T-helper 2 cell treated with Interferon-gamma antibody and Interleukin-4, amounts not matched to agents 5 μg/mL and 100 μg/mL, for 36 hours (primary cell): Measurements from ENCODE around the gene MAN2A2.
"Not testable (repeated sequence)": the region's sequence is repeated elsewhere in the genome, so short reads cannot be mapped to it uniquely, and the experiment has no call there.

ENCODE experiments used
- DNase-seq: peaks from one replicate; pipeline ENCODE4 v3.0.0; 2021; ENCODE audit warnings: low spot score
- H3K27ac Mint-ChIP-seq: one replicate; pipeline ENCODE4 v1.8.0; 2021; ENCODE audit warnings: mild to moderate bottlenecking, mixed read lengths
- H3K27me3 Mint-ChIP-seq: one replicate; pipeline ENCODE4 v1.8.0; 2021; ENCODE audit warnings: low read depth, mixed read lengths
- H3K36me3 Mint-ChIP-seq: one replicate; pipeline ENCODE4 v1.8.0; 2021; ENCODE audit warnings: low read depth, mixed read lengths
- H3K4me1 Mint-ChIP-seq: one replicate; pipeline ENCODE4 v1.8.0; 2021; ENCODE audit warnings: low read depth, mixed read lengths
- H3K4me3 Mint-ChIP-seq: one replicate; pipeline ENCODE4 v1.8.0; 2022; ENCODE audit warnings: mild to moderate bottlenecking, moderate library complexity, mixed read lengths
- H3K9me3 Mint-ChIP-seq: one replicate; pipeline ENCODE4 v1.8.0; 2021; ENCODE audit warnings: mixed read lengths

The MAN2A2 gene

DNA sequence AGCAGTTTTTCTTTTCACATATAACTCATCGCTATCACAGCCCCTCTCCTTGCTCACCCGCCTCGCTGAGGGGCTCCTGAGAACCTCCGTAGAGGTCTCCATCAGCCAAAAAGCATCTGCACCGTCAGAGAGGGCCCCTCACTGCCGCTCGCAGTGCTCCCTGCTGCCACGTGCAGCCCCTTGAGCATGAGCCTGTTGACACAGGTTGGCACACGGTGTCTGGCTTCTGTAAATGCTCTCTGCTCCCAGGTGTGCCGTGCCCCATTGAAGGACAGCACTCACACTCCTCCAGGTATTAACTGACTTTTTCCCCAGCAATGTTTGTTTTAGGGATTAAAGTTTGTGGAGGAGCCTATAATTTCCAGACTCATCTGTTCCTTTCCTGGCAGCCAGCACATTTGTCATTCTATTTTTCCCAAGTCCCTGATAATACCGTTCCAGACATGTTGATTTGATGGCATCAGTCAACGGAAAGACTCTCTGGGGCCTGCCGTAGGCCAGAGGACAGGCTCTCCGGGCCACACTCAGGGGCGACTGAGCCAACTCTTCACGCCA is 36.9 kb upstream of the MAN2A2 start:
- DNase-seq = no peak
- Mint-ChIP-seq H3K36me3 (peaks cover 10% of the 10 kb centered on the region), H3K4me1 (peaks cover 51% of the 10 kb centered on the region), H3K9me3 (no peaks in the 10 kb centered on the region), H3K4me3 (no peak overlapping the region), H3K27me3 (no peaks in the 10 kb centered on the region), H3K27ac (no peak overlapping the region)

DNA sequence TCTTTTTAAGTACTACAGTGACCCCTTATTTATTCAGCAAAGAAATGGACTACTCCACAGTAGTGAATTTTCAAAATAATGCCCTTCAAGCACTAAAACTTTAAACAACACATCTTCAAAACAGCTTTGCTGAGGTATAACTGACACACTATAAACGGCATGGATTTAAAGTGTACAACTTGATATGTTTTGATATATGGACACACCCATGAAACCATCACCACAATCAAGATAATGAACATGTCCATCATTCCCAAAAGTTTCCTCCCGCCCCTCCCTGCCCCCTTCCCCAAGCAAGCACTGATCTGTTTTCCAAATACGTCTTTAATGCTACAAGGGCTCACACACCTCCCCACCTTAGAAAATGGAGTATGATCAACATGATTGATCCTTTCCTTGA is 36.3 kb upstream of the MAN2A2 start:
- Mint-ChIP-seq H3K4me3 (no peak overlapping the region), H3K27ac (no peak overlapping the region), H3K9me3 (no peaks in the 10 kb centered on the region), H3K36me3 (peaks cover 10% of the 10 kb centered on the region), H3K4me1 (peaks cover 51% of the 10 kb centered on the region), H3K27me3 (no peaks in the 10 kb centered on the region)
- no peak for DNase-seq

DNA sequence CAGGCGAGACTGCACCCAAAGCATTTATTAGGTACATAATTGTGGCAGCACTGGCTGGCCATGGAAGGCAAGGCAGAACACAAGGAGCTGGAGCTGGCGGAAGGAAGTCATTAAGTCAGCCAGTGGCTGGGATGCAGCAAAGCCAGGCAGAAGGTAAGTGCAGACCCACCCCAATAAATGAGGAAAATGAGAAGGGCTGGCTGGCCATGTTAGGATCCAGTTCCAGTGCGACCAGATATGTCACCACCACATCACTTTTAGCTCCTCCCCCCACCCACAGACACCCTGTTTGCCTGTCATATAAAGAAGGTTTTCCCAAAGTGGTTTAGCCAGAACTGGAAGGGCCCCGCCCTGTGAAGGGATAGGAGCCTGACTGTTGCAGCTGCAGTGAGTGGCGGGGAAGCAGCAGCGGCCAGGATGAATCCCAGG is 34.8 kb upstream of the MAN2A2 start, which contains the start of gene FURIN:
Gene FURIN (plus strand): TSS at position 328 of the 429 bp plus-strand sequence. CDS start 7,153 bp downstream, outside the sequence.
- Mint-ChIP-seq H3K4me1 (peaks cover 54% of the 10 kb centered on the region), H3K4me3 (peak within 1 kb of the TSS; percentile 92), H3K27ac (peak within 1 kb of the TSS; percentile 97), H3K36me3 (peaks cover 22% of the 10 kb centered on the region), H3K9me3 (no peaks in the 10 kb centered on the region), H3K27me3 (no peaks in the 10 kb centered on the region)
- no peak for DNase-seq

DNA sequence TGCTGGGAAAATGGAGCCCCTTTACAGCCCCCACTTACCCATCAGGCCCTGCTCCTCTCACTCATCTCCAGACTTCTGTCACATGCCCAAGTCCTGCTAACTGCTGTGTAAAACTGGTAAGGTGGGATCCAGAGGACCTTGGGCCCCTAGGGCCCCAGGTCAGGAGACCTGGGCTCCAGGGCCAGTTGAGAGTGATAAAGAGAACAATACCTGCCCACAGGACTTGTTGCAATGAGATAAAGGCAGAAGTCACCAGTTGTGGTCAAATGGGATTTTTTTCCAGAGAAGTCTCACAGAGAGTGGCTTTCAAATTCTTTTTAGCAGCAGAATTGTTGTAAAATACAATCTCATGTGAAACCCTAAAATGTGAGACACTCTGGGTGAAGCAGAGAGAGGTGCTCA is 34.0 kb upstream of the MAN2A2 start:
- Mint-ChIP-seq H3K4me1 (peaks cover 58% of the 10 kb centered on the region), H3K9me3 (no peaks in the 10 kb centered on the region), H3K27ac (peak overlapping the region; percentile 97), H3K27me3 (no peaks in the 10 kb centered on the region), H3K36me3 (peaks cover 31% of the 10 kb centered on the region), H3K4me3 (peak overlapping the region; percentile 92)
- DNase-seq = no peak

DNA sequence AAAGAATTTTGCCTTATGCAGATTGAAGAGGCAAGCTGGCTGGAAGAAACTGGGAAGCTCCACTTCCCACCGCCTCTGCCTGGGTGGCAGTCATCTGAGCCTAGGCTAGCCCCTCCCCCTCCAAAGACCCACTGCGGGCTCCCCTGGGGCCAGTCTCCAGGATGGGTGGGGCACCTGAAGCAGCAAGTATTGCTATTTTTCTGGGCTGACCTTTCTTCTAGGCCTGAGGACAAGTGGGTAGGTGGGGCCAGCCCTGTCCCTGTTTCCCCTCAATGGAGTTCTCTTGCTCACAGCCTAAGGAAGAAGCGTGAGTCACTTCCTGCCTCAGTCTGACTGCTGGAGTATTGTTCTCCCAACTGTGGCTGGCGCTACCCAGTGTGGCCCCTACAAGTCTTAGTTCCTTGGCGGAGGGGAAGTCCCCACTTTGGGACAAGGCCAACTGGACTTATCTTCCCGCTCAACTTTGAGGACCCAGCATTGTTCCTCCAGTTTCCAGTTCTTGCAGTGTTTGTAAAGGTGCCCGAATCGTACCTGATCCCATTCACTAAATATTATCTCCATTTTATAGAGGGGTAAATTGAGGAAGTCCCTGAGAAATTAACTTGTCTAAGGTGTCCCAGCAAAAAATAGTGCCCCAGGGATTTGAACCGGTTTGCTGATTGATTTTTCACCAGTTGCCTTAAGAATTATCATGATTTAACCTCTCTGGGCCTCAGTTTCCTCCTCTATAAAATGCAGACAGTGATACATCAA is 33.3 kb upstream of the MAN2A2 start:
- no peaks in the 10 kb centered on the region for H3K9me3 Mint-ChIP-seq
- DNase-seq = peak; percentile 76
- H3K4me3 Mint-ChIP-seq = peak overlapping the region; percentile 92
- H3K36me3 Mint-ChIP-seq = peaks cover 35% of the 10 kb centered on the region
- peak overlapping the region; percentile 97 for H3K27ac Mint-ChIP-seq
- peaks cover 59% of the 10 kb centered on the region for H3K4me1 Mint-ChIP-seq
- H3K27me3 Mint-ChIP-seq = no peaks in the 10 kb centered on the region

DNA sequence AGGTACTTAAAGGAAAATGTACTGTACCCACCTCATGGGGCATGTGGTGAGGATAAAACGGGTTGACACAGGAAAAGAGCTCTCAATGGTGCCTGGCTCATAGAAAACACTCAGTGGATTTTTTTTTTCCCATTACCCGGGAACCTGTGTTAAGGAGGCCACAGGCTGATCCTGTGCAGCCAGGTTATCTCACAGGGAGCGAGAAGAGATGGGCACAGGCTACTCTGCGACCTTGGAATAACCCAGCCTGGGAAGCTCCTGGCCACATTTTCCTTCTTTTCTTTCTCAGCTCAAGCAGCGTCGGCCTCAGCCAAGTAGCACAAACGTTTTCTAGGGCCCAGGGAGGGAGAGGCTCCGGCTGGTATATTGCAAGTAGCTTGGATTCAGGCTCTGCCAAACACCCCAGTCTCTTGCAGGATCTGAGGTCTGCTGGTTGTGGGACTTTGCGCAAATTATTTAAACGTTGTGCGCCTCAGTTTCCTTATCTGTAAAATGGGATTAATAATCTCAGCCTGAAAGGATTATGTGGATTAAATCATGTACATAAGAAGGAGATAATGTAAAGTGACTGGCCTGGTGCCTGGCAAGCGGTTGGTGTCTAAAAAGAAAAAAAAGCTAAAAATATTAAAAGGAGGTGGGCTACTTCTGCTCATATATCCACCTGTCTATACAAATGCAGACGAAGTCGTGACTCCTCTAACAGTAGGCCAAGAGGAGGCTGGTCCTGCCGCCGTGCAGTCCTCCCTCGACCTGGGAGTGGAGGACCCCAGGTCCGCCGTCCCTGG is 32.6 kb upstream of the MAN2A2 start:
- no peaks in the 10 kb centered on the region for H3K27me3 Mint-ChIP-seq
- peak overlapping the region; percentile 92 for H3K4me3 Mint-ChIP-seq
- H3K27ac Mint-ChIP-seq = peak overlapping the region; percentile 97
- H3K36me3 Mint-ChIP-seq = peaks cover 40% of the 10 kb centered on the region
- H3K4me1 Mint-ChIP-seq = peaks cover 63% of the 10 kb centered on the region
- no peak for DNase-seq
- no peaks in the 10 kb centered on the region for H3K9me3 Mint-ChIP-seq

DNA sequence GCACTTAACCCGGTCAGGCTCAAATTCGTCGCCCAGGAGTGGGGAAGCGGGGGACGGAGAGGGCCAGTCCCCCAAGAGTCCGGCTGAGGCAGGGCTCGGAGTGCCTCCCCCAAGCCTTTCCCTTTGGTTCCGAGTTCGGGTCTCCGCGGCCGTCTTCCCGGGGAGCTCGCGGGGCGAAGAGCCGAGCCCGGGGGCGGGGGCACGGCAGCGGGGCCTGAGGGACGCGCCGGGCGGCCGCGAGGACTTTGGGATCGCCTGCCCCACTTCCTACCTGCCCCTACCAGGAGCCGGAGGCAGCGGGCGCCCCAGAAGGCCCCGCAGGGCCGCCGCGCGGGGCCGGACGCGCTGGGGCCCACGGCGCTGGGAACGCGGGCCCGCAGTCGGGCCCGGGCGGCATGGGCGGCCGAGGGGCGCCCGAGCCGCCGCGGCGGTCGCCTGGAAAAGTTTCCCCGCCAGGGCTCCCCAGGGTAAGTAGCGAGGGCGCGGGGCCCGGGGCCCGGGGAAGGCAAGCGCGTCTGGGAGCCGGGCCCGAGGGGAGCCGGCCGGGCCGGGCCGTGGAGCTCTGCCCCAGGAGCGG is 31.9 kb upstream of the MAN2A2 start:
- H3K9me3 Mint-ChIP-seq = no peaks in the 10 kb centered on the region
- peaks cover 45% of the 10 kb centered on the region for H3K36me3 Mint-ChIP-seq
- peak overlapping the region; percentile 97 for H3K27ac Mint-ChIP-seq
- H3K27me3 Mint-ChIP-seq = no peaks in the 10 kb centered on the region
- peaks cover 60% of the 10 kb centered on the region for H3K4me1 Mint-ChIP-seq
- peak overlapping the region; percentile 92 for H3K4me3 Mint-ChIP-seq
- DNase-seq = peak; percentile 34

DNA sequence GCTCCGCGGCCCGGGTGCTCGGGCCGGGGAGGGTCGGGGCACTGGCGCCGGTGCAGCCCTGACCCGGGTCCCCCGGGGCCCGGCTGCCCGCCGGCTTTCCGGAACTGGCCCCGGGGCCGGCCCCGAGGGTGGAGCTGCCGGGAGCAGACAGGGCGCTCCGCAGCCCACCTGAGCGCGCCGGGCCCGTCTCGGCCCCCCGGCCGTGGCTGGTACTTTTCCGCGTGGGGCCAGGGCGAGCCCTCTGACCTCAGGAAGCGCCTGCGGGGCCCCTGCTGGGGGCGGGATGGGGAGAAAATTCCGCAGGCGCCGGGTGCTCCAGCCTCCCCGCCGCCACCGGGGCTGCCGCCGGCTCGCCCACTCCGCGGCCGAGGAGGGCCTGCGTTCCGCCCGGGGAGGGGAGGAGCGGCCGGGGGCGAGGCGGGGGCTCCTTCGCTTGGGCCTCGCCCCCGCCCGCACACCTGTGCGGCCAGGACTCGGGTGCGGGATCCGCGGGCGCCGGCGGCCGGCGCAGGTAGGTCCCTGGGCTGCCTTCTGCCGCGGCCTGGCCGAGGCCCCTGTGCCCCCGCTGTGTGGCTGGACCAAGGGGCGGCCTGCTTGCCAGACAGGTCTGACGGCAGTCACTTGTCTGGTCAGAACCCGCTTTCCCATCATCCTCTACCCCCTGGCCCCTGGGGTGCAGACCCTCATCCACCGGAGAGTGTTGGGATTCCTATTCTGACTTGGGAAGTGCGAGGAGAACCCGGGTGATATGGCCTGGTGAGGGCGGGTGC is 31.2 kb upstream of the MAN2A2 start:
- peak; percentile 29 for DNase-seq
- H3K36me3 Mint-ChIP-seq = peaks cover 52% of the 10 kb centered on the region
- peak overlapping the region; percentile 92 for H3K4me3 Mint-ChIP-seq
- H3K27me3 Mint-ChIP-seq = no peaks in the 10 kb centered on the region
- H3K4me1 Mint-ChIP-seq = peaks cover 53% of the 10 kb centered on the region
- peak overlapping the region; percentile 90 for H3K27ac Mint-ChIP-seq
- H3K9me3 Mint-ChIP-seq = no peaks in the 10 kb centered on the region

DNA sequence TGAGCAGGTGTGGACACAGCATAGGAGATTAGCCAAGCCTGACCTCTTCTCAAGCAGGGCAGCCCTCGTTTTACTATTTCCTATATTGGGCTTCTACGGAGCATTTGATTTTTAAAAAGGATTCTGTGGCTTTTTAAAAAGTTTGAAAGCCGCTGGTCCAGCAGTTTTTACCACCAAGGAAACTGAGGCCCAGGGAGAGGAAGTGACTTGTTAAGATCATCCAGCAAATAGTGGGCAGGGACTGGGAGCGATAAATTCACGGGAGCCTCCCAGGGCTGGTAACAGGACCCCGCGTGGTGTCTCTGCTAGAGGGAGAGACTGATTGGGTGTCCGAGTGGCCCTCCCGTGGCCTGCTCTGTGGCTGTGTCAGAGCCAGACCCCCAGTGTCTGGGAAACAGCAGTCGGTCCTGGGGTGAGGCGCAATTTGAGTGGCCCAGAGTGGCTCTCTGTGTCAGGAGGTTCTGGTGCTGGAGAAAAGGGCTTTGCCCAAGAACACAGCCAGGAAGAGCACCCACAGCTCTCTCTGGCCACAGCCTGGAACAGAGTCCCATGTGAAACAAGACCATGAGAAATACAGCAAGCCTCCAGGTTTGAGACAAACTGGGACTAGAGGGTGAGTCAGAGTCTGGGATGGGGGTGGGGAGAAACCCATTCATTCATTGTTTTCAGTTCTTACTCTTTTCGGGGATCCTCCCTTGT is 30.5 kb upstream of the MAN2A2 start:
- Mint-ChIP-seq H3K27me3 (no peaks in the 10 kb centered on the region), H3K4me3 (peak overlapping the region; percentile 92), H3K9me3 (no peaks in the 10 kb centered on the region), H3K4me1 (peaks cover 51% of the 10 kb centered on the region), H3K27ac (peak overlapping the region; percentile 90), H3K36me3 (peaks cover 58% of the 10 kb centered on the region)
- peak; percentile 79 for DNase-seq

DNA sequence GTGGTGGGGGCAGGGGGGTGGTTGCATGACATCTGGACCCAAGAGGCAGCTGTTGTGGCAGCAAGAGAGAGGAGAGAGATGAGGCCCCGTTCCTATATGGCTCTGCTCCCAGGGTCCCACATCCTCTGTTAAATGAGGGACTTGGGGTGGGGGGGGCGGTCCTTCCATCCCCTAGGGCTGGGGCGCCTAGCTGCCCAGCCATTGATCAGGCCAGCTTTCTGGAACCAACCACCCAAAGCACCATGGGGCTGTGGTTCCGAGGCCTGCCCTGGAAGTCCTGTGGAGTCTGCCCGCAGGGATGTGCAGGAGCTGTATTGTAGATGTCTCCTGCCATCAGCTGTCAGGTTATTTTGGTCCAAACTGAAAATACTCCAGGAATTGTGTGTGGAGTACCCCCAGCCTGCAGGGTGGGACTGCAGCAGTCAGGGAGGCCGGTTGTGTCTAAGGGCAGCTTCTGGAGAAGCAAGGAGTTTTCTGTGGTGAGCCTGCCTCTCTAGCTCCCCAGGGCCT is 29.6 kb upstream of the MAN2A2 start:
- Mint-ChIP-seq H3K36me3 (peaks cover 65% of the 10 kb centered on the region), H3K27ac (peak overlapping the region; percentile 90), H3K4me1 (peaks cover 43% of the 10 kb centered on the region), H3K4me3 (peak overlapping the region; percentile 92), H3K9me3 (no peaks in the 10 kb centered on the region), H3K27me3 (no peaks in the 10 kb centered on the region)
- DNase-seq = no peak

DNA sequence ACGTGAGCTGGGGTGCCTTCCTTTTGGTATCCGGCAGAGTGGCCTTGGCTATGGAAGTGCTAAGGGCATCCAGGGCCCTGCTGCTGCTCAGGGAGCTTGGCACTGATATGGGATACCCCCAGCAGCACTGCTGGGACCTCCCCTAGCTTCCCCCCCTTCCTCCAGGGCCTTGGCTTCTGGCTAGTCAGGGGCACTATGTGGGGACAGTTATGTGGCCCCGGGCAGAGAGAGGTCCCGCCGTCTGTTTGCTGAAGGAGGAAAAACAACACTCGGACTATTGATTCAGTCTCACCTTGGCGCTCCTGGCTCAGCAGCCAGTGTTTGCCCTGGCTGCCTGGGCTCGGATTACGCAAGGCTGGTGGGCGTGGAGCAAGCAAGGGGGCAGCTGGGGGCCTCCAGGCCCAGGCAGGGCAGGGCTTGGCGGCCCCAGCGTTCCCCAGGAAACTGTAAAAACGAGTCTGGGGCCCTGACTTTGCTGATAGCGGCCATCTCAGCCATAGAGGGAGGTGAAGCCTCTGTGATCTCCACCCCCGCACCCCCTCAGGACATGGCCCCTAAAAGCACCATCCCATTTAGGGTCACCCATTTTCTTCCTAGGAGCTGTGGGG is 29.0 kb upstream of the MAN2A2 start:
- Mint-ChIP-seq H3K27me3 (no peaks in the 10 kb centered on the region), H3K36me3 (peaks cover 69% of the 10 kb centered on the region), H3K4me3 (peak overlapping the region; percentile 92), H3K9me3 (no peaks in the 10 kb centered on the region), H3K27ac (peak overlapping the region; percentile 52), H3K4me1 (peaks cover 38% of the 10 kb centered on the region)
- DNase-seq = no peak

DNA sequence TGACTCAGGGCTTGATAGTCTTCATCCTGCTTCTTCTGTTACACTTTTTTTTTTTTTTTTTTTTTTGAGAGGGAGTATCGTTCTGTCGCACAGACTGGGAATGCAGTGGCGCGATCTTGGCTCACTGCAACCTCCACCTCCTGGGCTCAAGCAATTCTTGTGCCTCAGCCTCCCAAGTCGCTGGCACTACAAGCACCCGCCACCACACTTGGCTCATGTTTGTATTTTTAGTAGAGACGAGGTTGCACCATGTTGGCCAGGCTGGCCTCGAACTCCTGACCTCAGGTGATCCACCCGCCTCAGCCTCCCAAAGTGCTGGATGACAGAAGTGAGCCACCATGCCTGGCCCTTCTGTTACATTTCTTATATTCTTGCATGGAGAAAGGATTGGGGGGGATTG is 28.1 kb upstream of the MAN2A2 start:
- H3K4me3 Mint-ChIP-seq = peak overlapping the region; percentile 36
- H3K9me3 Mint-ChIP-seq, H3K27ac Mint-ChIP-seq, DNase-seq, H3K27me3 Mint-ChIP-seq: not testable (repeated sequence)
- peaks cover 29% of the 10 kb centered on the region for H3K4me1 Mint-ChIP-seq
- peaks cover 75% of the 10 kb centered on the region for H3K36me3 Mint-ChIP-seq
